A204.1 (cell line): ENCODE results near the gene MLIP.
"Not testable (repeated sequence)": the region's sequence is repeated elsewhere in the genome, so short reads cannot be mapped to it uniquely, and the experiment has no call there.

Source experiments
- FAIRE-seq: peaks from 2 replicates; lab custom pipeline; 2012; peaks lifted over from hg19 to GRCh38; lab: Jason Lieb, UNC

The MLIP gene

GRCh38 chr6:54142889-54143519 lies 31.8 kb downstream of the MLIP start:
- FAIRE-seq: no peak

DNA sequence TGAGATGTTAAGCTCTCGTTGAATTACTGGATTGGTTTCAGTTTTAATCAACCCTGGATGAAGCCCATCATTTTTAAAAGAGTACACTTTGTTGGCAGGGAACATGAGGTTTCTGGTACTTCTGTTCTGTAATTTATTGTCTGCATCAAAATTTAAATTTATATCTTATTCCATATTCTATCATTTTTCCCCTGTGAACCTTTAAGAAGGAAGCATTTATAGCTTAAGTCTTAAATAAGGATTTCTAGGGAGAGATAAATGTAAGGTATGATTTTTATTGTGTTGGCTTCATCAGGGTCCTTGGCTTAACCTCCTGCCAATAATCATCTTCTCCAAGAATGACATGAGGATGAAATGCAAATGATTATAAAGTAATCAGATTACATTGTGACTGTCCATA lies 40.6 kb downstream of the MLIP start:
- no peak for FAIRE-seq

GRCh38 chr6:54156650-54157250 lies 45.5 kb downstream of the MLIP start:
- FAIRE-seq: no peak

GRCh38 chr6:54157405-54157804 lies 46.2 kb downstream of the MLIP start:
- no peak for FAIRE-seq

DNA sequence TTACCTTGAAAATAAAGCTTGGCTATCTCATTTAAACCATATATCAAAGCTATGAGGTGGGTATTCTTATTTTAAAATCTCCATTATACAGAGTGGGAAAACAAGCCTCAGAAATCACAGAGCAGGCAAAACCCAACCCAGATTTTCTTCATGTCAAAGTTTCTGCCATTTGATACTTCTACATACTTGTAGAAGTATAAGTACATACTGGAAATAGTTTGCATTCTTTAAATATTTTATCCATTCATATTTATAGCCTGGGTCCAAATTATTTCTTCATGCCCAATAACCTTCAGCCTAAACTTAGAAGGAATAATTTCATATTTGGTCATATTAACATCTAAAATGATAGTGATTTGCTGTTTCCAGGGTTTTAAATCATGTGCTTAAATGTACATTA lies 61.8 kb downstream of the MLIP start:
- FAIRE-seq: no peak

GRCh38 chr6:54179152-54179551 lies 67.9 kb downstream of the MLIP start:
- FAIRE-seq: no peak

GRCh38 chr6:54183616-54184015 lies 72.4 kb downstream of the MLIP start:
- FAIRE-seq: no peak

- FAIRE-seq: no peak
Measured at GRCh38 chr6:54185885-54186284, 74.6 kb downstream of the MLIP start.

- FAIRE-seq: no peak
Measured at GRCh38 chr6:54188846-54189245, 77.6 kb downstream of the MLIP start.

- no peak for FAIRE-seq
Measured at GRCh38 chr6:54191461-54191860, 80.2 kb downstream of the MLIP start.

DNA sequence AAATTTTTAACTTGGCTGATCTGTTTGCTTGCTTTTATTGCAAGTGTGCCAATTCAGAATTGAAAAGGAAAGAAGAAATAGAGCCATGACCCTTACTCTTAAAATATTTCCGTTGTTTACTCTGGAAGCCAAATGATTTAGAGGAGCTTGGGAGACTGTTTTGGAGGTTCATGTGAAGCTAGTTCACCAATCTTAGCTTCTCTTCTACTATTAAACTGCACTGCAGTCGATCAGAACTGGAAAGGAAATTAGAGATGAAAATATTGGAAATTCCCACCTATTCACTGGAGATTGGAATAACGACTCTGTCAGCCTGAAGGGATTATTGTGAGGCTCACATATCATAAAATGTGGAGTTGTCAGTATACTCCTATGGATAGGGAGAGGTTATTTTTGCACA lies 81.8 kb downstream of the MLIP start:
- no peak for FAIRE-seq

DNA sequence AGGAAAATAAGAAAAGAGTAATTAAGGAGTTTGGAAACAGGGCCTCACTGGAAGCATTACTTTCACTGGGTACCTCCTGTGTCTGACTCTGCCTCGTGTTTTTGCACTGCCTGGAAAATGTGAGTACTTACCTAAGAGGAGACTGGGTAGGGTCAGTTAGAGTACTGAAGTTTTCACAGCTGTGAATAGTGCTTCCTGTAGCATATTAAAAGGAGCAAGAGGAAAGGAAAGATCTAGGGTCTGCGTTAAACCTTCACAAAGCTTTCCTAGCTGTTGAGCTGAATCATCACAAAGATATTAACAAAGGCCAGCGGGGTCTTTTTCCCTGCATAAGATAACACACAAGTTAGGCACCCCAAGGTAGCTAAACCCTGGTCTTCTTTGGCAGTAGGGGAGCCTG lies 82.3 kb downstream of the MLIP start:
- FAIRE-seq: no peak

DNA sequence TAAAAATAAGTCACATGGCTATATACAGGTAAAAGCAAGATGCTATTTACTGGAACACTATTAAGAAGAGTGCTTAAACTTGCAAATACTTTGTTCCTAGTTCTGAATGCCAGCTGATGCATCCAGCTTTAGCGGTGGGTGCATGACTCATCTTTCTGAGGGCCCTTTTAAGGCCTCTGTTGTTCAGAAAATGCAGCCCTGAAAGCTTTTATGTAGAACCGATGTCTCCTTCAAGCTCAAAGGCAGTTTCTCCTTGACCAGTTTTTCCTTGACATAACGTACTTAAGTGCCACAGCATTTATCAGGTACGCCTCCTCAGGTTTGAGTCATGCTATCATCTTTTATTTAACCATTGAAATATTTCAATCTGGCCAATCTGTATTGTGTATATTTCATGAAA lies 82.8 kb downstream of the MLIP start:
- no peak for FAIRE-seq

DNA sequence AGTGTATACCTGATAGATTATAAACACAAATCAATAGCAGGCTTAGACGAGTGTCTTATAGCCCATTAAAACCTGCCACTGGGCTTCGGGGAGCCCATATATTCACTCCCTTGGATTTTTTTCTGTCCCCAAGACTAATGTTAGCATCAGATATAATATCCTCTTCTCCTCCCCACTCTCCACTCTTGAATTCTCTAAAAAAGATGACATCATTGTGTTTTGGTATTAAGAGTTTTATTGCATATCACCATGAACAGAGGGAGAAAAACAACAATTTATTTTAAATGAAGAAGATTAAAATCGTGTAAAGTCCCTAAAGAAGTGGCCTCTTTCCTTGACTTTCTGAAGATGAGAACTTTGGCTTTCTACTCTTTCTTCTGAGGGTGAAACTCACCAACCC lies 84.4 kb downstream of the MLIP start:
- FAIRE-seq: no peak

GRCh38 chr6:54196905-54197304 lies 85.7 kb downstream of the MLIP start:
- no peak for FAIRE-seq

GRCh38 chr6:54198134-54198533 lies 86.9 kb downstream of the MLIP start:
- no peak for FAIRE-seq

DNA sequence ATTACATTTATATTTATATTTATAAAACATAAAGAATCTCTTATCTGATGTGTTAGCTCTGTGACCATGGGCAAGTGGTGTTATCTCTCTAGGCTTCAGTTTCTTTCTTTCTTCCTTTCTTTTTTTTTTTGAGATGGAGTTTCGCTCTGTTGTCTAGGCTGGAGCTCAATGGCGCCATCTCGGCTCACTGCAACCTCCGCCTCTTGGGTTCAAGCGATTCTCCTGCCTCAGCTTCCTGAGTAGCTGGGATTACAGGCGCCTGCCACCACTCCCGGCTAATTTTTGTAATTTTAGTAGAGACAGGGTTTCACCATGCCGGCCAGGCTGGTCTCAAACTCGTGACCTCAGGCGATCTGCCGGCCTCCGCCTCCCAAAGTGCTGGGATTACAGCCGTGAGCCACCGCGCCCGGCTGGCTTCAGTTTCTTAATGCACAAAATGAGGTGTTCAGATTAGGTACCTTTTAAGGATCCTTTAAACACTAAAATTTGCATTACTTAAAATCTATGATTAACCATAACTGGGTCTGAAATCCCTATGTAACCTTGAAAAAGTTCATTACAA lies 92.3 kb downstream of the MLIP start:
- not testable (repeated sequence) for FAIRE-seq

- FAIRE-seq: no peak
Measured at GRCh38 chr6:54204921-54205591, 93.8 kb downstream of the MLIP start.

- no peak for FAIRE-seq
Measured at GRCh38 chr6:54206510-54206909, 95.3 kb downstream of the MLIP start.

GRCh38 chr6:54209983-54210382 lies 98.7 kb downstream of the MLIP start:
- FAIRE-seq: not testable (repeated sequence)

DNA sequence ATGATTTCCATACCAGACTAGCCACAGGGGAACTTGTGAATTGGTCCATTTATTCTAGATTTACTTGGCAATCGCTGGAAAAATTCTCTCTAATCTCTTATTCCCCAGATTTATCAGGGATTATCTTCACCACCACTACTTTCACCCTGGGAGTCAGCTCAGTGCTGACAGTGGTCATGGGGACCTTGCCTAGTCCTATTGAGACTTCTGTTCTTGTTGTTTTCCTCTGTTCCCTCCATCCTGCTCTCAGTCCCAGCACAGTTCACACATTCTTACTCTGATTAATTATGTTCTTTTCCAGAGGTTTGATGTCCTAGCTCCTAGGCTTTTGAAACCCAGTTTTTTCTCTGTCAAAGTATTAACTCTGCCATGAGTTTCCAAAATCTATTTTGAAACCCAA lies 103.0 kb downstream of the MLIP start:
- no peak for FAIRE-seq

DNA sequence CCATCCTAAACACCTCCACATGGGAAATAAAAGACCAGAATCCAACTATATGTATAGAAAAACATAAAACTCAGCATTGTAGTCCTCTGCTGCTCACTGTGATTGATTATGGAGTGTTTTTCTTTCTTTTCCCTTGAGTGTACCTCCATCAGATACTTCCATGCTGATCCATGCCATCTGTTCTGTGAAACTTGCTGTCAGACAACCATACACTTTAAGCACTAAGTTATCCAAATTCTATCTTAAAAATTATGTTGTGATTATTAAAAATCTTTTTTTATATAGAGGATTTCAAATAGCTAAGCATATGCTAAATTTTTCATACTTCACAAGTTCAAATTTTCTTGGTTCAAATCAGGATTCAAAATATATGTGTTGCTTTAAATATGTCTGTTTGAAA lies 105.1 kb downstream of the MLIP start:
- no peak for FAIRE-seq

DNA sequence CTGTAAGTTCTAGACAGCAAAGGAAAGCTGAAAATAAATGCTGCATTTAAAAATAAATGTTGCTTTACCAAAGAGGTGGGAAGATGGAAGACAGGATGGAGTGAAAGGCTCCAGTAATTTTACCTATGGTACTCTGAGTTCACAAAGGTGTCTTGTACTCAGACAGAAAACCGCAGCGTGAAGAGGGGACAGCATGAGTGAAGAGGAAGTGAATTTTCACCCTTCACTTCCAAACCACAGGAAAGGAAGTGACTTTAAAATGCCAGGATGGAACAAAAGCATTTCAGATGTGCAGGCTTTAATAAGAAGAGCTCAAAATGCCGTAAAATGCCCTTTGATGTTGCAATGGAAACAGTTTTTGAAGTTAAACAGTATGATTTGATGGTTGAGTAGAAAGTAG lies 105.8 kb downstream of the MLIP start:
- FAIRE-seq: no peak

DNA sequence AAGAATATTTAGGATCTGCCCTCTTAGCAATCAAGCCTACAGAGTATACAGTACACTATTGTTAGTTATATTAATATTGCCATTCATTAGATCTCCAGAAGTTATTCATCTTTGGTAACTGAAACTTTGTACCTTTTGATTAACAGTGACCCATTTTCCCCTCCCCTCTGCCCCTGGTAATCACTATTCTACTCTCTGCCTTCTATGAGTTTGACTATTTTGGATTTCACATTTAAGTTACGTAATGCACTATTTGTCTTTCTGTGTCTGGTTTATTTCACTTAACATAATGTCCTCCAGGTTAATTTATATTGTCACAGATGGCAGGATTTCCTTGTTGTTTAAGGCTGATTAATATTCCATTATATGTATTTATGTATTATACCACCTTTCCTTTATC lies 111.0 kb downstream of the MLIP start:
- FAIRE-seq: no peak
